Thyroid gland (tissue), 4 donors: ENCODE data around the gene IER5L.
"Not testable (repeated sequence)": the region's sequence is repeated elsewhere in the genome, so short reads cannot be mapped to it uniquely, and the experiment has no call there.

Experiments used
- CTCF ChIP-seq, 6 experiments: fragments of 200-600 bp in 3 of 6; fragments of 450-650 bp in 3 of 6; sonication (generic) in 3 of 6; IDR thresholded peaks; one replicate each; pipeline ENCODE4 v1.5.1; 2016 to 2019; ENCODE audit warnings: antibody characterized with exemption in 6 of 6, mild to moderate bottlenecking in 2 of 6, inconsistent platforms in 1 of 6, moderate library complexity in 1 of 6
- POLR2A ChIP-seq, 2 donors: fragments of 450-650 bp; IDR thresholded peaks; one replicate each; pipeline ENCODE4 v1.6.1; 2017; ENCODE audit warnings: antibody characterized with exemption in 2 of 2, mild to moderate bottlenecking in 2 of 2, moderate library complexity in 1 of 2

- TF ChIP-seq POLR2A, CTCF (IDR thresholded peaks at IDR 0.05): not testable (repeated sequence)
Observed at GRCh38 chr9:129130271-129130670, 47.8 kb downstream of the IER5L start.
